CD14-positive monocyte (primary cell): ENCODE results near the gene EYS. TPM values are rescaled to one million over a fixed set of nuclear protein-coding genes. Genes with fewer than 3 reads are reported as not detected.

Experiments used
- DNase-seq, 3 donors: peaks; one replicate each; pipeline ENCODE4 v3.0.0-alpha.2; 2011 to 2022
- H2AFZ ChIP-seq: 2 replicates; pipeline ENCODE4 v1.6.0; 2012; ENCODE audit warnings: mild to moderate bottlenecking, low read depth, low read length, inconsistent platforms; ENCODE audit not compliant: insufficient read depth, poor library complexity, severe bottlenecking
- H3K27ac ChIP-seq, 2 donors: 1 replicate in 1 of 2; 2 replicates in 1 of 2; pipeline ENCODE4 v1.5.1; 2012 to 2013; ENCODE audit warnings: low read length in 2 of 2, control low read depth in 1 of 2, inconsistent platforms in 1 of 2, low read depth in 1 of 2, mild to moderate bottlenecking in 1 of 2
- H3K27me3 ChIP-seq, 2 donors: one replicate each; pipeline versions ENCODE4 v1.6.0 to v1.6.1; 2011 to 2013; ENCODE audit warnings: low read length in 2 of 2; ENCODE audit not compliant: control insufficient read depth in 2 of 2, insufficient read depth in 2 of 2
- H3K36me3 ChIP-seq, 2 donors: replicated peaks in 1 of 2; 1 replicate in 1 of 2; 2 replicates in 1 of 2; pipeline versions ENCODE4 v1.5.1 to v1.6.1; 2012 to 2013; ENCODE audit warnings: low read length in 2 of 2, control low read depth in 1 of 2, inconsistent platforms in 1 of 2, mild to moderate bottlenecking in 1 of 2; ENCODE audit not compliant: insufficient read depth in 2 of 2, control insufficient read depth in 1 of 2
- H3K4me1 ChIP-seq, 2 donors: 1 replicate in 1 of 2; 2 replicates in 1 of 2; pipeline versions ENCODE4 v1.5.1 to v1.6.1; 2012 to 2013; ENCODE audit warnings: low read length in 2 of 2, control low read depth in 1 of 2, inconsistent platforms in 1 of 2, mild to moderate bottlenecking in 1 of 2, moderate library complexity in 1 of 2; ENCODE audit not compliant: insufficient read depth in 2 of 2, control insufficient read depth in 1 of 2
- H3K4me2 ChIP-seq: replicated peaks from 2 replicates; pipeline ENCODE3; 2012; ENCODE audit warnings: low read length, moderate library complexity, mild to moderate bottlenecking; ENCODE audit not compliant: poor library complexity, severe bottlenecking; ENCODE audit errors: extremely low read depth
- H3K4me3 ChIP-seq, 3 experiments: fragments of 200-600 bp in 1 of 3; sonication (generic) in 1 of 3; replicated peaks in 1 of 3; 1 replicate in 2 of 3; 2 replicates in 1 of 3; pipeline ENCODE4 v1.5.1; 2011 to 2013; ENCODE audit warnings: low read length in 3 of 3, mild to moderate bottlenecking in 3 of 3, control low read depth in 2 of 3, low read depth in 2 of 3, inconsistent platforms in 1 of 3, moderate library complexity in 1 of 3
- H3K79me2 ChIP-seq: 2 replicates; pipeline ENCODE4 v1.6.0; 2012; ENCODE audit warnings: mild to moderate bottlenecking, control low read depth, inconsistent platforms, low read length, moderate library complexity; ENCODE audit not compliant: insufficient read depth
- H3K9ac ChIP-seq: 2 replicates; pipeline ENCODE4 v1.6.0; 2017; ENCODE audit warnings: low read length, mild to moderate bottlenecking; ENCODE audit not compliant: insufficient read depth, poor library complexity, severe bottlenecking
- H3K9me3 ChIP-seq, 2 donors: replicated peaks in 1 of 2; 1 replicate in 1 of 2; 2 replicates in 1 of 2; pipeline versions ENCODE4 v1.5.1 to v1.6.1; 2012 to 2013; ENCODE audit warnings: low read length in 2 of 2, control low read depth in 1 of 2; ENCODE audit not compliant: control insufficient read depth in 1 of 2, insufficient read depth in 1 of 2
- H4K20me1 ChIP-seq: 2 replicates; pipeline ENCODE4 v1.6.0; 2012; ENCODE audit warnings: mild to moderate bottlenecking, low read length, control low read depth, moderate library complexity; ENCODE audit not compliant: insufficient read depth
- H3K27ac Mint-ChIP-seq, 7 donors: one replicate each; pipeline ENCODE4 v1.8.0; 2020; ENCODE audit warnings: mild to moderate bottlenecking in 7 of 7, mixed read lengths in 7 of 7, moderate library complexity in 6 of 7, inconsistent platforms in 2 of 7
- H3K27me3 Mint-ChIP-seq, 3 donors: one replicate each; pipeline ENCODE4 v1.8.0; 2021 to 2022; ENCODE audit warnings: low read depth in 3 of 3, mild to moderate bottlenecking in 3 of 3, mixed read lengths in 3 of 3, moderate library complexity in 3 of 3, inconsistent platforms in 1 of 3
- H3K36me3 Mint-ChIP-seq, 2 donors: one replicate each; pipeline ENCODE4 v1.8.0; 2020; ENCODE audit warnings: mixed read lengths in 2 of 2, inconsistent platforms in 1 of 2, mild to moderate bottlenecking in 1 of 2
- H3K4me1 Mint-ChIP-seq: one replicate; pipeline ENCODE4 v1.8.0; 2020; ENCODE audit warnings: mild to moderate bottlenecking, mixed read lengths
- H3K4me3 Mint-ChIP-seq, 2 donors: one replicate each; pipeline ENCODE4 v1.8.0; 2020; ENCODE audit warnings: mild to moderate bottlenecking in 2 of 2, mixed read lengths in 2 of 2, moderate library complexity in 1 of 2
- H3K9me3 Mint-ChIP-seq, 7 donors: one replicate each; pipeline ENCODE4 v1.8.0; 2020 to 2022; ENCODE audit warnings: mixed read lengths in 7 of 7, mild to moderate bottlenecking in 6 of 7, moderate library complexity in 6 of 7, inconsistent platforms in 2 of 7
- WGBS: methylation state at CpG from one replicate; pipeline ENCODE4 v1.1.5; 2013; ENCODE audit warnings: missing lambda C conversion rate; ENCODE audit not compliant: insufficient coverage; 5-methylcytosine and 5-hydroxymethylcytosine counted together
- intact Hi-C, 2 donors: fragments of 100-400 bp; cut with micrococcal nuclease; formaldehyde crosslinking; loops; one replicate each; pipeline versions ENCODE4 v1.15.0 to v1.15.1; 2023
- polyA plus RNA-seq, 3 donors: library from polyadenylated mRNA; depleted of rRNA in 1 of 3; unstranded in 2 of 3; stranded (reverse) in 1 of 3; fragments of 300-500 nt in 2 of 3; fragments of >200 nt in 1 of 3; fragmentation: Illumina TruSeq in 2 of 3; gene quantifications; 1 replicate in 2 of 3; 2 replicates in 1 of 3; pipeline ENCODE4 v1.2.3, GENCODE V29; 2012 to 2021
- TF ChIP-seq, protein P1 (sequence below): fragments of 200-600 bp; IDR thresholded peaks from one replicate; pipeline ENCODE4 v1.8.0; 2022; ENCODE audit warnings: antibody characterized with exemption, mild to moderate bottlenecking

The EYS gene
- polyA plus RNA-seq, 3 donors: 0.01 to 0.03 TPM; not detected in 1

- H3K9me3 Mint-ChIP-seq: peaks cover 2 to 5% (median 4%) of the 10 kb centered on the region in 7 donors
- no peaks in the 10 kb centered on the region for H3K4me1 ChIP-seq
- no peak overlapping the region for H3K4me3 ChIP-seq
- no peaks in the 10 kb centered on the region for H3K79me2 ChIP-seq
- TF ChIP-seq, protein P1, sequence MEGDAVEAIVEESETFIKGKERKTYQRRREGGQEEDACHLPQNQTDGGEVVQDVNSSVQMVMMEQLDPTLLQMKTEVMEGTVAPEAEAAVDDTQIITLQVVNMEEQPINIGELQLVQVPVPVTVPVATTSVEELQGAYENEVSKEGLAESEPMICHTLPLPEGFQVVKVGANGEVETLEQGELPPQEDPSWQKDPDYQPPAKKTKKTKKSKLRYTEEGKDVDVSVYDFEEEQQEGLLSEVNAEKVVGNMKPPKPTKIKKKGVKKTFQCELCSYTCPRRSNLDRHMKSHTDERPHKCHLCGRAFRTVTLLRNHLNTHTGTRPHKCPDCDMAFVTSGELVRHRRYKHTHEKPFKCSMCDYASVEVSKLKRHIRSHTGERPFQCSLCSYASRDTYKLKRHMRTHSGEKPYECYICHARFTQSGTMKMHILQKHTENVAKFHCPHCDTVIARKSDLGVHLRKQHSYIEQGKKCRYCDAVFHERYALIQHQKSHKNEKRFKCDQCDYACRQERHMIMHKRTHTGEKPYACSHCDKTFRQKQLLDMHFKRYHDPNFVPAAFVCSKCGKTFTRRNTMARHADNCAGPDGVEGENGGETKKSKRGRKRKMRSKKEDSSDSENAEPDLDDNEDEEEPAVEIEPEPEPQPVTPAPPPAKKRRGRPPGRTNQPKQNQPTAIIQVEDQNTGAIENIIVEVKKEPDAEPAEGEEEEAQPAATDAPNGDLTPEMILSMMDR: no peak
- H3K4me3 Mint-ChIP-seq: no peak overlapping the region
- H3K4me2 ChIP-seq: no peak overlapping the region
- no peaks in the 10 kb centered on the region for H3K27me3 Mint-ChIP-seq
- WGBS: 83% methylated on average over 2 of the region's 5 CpGs
- no peaks in the 10 kb centered on the region for H3K36me3 Mint-ChIP-seq
- no peak for DNase-seq
- no peak overlapping the region for H3K9ac ChIP-seq
- H3K4me1 Mint-ChIP-seq: no peaks in the 10 kb centered on the region
- H3K27ac Mint-ChIP-seq: no peak overlapping the region
- H2AFZ ChIP-seq: no peak overlapping the region
- intact Hi-C loops: no loop called here
- H3K27me3 ChIP-seq: no peaks in the 10 kb centered on the region
- H3K36me3 ChIP-seq: no peaks in the 10 kb centered on the region
- no peaks in the 10 kb centered on the region for H4K20me1 ChIP-seq
- no peak overlapping the region for H3K27ac ChIP-seq
- no peaks in the 10 kb centered on the region for H3K9me3 ChIP-seq
Observed at GRCh38 chr6:64404396-64404795, 1302.6 kb downstream of the EYS start.

DNA sequence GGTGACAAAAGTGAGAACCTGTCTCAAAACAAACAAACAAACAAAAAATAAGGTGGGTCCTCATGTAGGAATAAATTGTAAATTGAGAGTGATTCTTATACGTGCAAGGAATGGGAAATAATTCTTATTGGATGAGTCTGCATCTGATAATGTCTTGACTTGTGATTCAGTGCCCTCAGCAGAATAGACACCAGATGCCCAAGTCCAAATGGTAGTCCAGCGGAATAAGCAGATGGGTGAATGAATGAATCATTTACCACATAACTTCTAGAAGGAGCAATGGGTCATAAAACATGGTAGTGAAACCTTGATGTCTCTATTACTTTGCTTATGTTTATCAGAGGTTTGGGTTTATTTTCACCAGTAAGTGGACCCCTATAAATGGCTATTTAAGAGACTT is 1323.7 kb downstream of the EYS start:
- H3K27me3 ChIP-seq: no peaks in the 10 kb centered on the region
- no peaks in the 10 kb centered on the region for H3K4me1 Mint-ChIP-seq
- peaks cover 0 to 6% (median 3%) of the 10 kb centered on the region in 7 donors for H3K9me3 Mint-ChIP-seq
- H3K4me3 ChIP-seq: no peak overlapping the region
- peaks cover 0 to 2% (median 0%) of the 10 kb centered on the region in 3 donors for H3K27me3 Mint-ChIP-seq
- no peak overlapping the region for H3K4me3 Mint-ChIP-seq
- no peak overlapping the region for H3K27ac Mint-ChIP-seq
- H3K27ac ChIP-seq: no peak overlapping the region
- TF ChIP-seq, protein P1: no peak
- no peaks in the 10 kb centered on the region for H4K20me1 ChIP-seq
- no peak overlapping the region for H3K4me2 ChIP-seq
- H3K79me2 ChIP-seq: no peaks in the 10 kb centered on the region
- no peaks in the 10 kb centered on the region for H3K36me3 Mint-ChIP-seq
- WGBS: 88% methylated on average over 1 of the region's 2 CpGs
- H3K9me3 ChIP-seq: no peaks in the 10 kb centered on the region
- H3K4me1 ChIP-seq: no peaks in the 10 kb centered on the region
- intact Hi-C loops: no loop called here
- DNase-seq: no peak
- no peak overlapping the region for H3K9ac ChIP-seq
- H2AFZ ChIP-seq: no peak overlapping the region
- no peaks in the 10 kb centered on the region for H3K36me3 ChIP-seq
